HCT116 (cell line): ENCODE measurements around the gene FAM53B.

Source experiments
- FOSL1 ChIP-seq: IDR thresholded peaks from 2 replicates; pipeline ENCODE4 v1.6.1; 2012; ENCODE audit warnings: low read depth
- SIN3A ChIP-seq: IDR thresholded peaks from 2 replicates; pipeline ENCODE4 v1.6.1; 2012; ENCODE audit warnings: low read depth
- ZBTB33 ChIP-seq: IDR thresholded peaks from 2 replicates; pipeline ENCODE4 v1.6.1; 2011; ENCODE audit warnings: mild to moderate bottlenecking, low read length, moderate library complexity; ENCODE audit not compliant: insufficient replicate concordance; ENCODE audit errors: extremely low read depth

GRCh38 chr10:124605001-124605370, 139.2 kb downstream of the FAM53B start:
- TF ChIP-seq ZBTB33 (no peak), SIN3A (no peak), FOSL1 (no peak)
